Measurements from ENCODE around the gene STARD5. TPM values are rescaled to one million over a fixed set of nuclear protein-coding genes. Genes with fewer than 3 reads are reported as not detected.

STARD5 gene
- total RNA-seq, 1 donor from 2014 or later, result 2.4 TPM

DNA sequence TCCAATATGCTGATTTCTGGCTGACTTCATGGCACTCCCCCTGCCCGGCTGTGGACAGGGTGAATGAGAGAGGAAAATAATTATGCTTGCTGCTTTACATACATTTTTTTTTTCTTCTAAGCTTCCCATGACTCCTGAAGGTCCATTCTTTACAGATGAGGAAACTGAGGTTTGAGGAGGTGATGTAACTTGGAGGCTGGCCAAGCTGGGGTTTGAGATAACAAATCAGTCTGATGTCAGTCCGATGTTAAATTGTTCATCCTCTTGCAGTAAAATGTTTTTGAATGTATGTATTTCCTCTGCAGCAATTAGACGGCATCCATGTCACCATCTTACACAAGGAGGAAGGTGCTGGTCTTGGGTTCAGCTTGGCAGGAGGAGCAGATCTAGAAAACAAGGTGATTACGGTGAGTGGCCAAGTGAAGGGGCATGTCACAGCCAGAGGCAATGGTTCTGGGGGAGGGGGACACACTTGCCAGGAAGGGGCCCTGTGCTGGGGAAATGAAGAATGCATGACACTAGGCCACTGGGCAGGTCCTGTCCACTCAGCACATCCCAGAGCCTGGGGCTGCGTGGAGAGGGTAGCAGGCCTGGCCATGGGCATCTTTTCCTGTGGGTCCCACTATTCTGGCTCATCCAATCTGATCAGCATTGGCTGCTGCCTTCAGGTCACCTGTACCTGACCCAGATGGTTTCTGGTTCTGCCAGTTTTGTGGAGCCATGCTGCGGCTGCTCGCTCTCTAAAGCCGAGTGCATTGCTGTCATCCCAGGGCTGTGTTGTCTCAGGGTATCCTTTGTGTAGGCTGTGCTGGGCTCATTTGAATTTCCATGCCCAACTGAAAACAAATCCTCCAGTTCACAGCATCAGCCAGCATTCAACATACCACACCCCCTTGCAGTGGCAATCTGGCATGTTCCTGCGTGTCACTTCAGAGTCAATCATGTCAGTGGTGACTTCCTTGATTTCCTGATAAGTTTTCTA, 20.4 kb downstream of the STARD5 start:
- TF ChIP-seq CTCF (conservative IDR thresholded peaks at IDR 0.05), result no peak
- H3K27me3 Mint-ChIP-seq (ENCODE audit: low read depth), result no peaks in the 10 kb centered on the region
- peak overlapping the region; percentile 97 for H3K27ac Mint-ChIP-seq (ENCODE audit: unreplicated experiment)
- no peak overlapping the region for H3K4me3 Mint-ChIP-seq
- no peaks in the 10 kb centered on the region for H3K9me3 Mint-ChIP-seq
- peaks cover 17% of the 10 kb centered on the region for H3K4me1 Mint-ChIP-seq
- H3K36me3 Mint-ChIP-seq (ENCODE audit: low read depth), result no peaks in the 10 kb centered on the region
- no peak for DNase-seq (ENCODE audit: low read depth, low spot score)

- no peak for TF ChIP-seq CTCF (conservative IDR thresholded peaks at IDR 0.05)
- no peak overlapping the region for H3K4me3 Mint-ChIP-seq
- peaks cover 17% of the 10 kb centered on the region for H3K4me1 Mint-ChIP-seq
- no peaks in the 10 kb centered on the region for H3K36me3 Mint-ChIP-seq (ENCODE audit: low read depth)
- no peak for DNase-seq (ENCODE audit: low read depth, low spot score)
- H3K9me3 Mint-ChIP-seq, result no peaks in the 10 kb centered on the region
- no peaks in the 10 kb centered on the region for H3K27me3 Mint-ChIP-seq (ENCODE audit: low read depth)
- no peak overlapping the region for H3K27ac Mint-ChIP-seq (ENCODE audit: unreplicated experiment)
Observed at GRCh38 chr15:81302701-81303109, 21.2 kb downstream of the STARD5 start.

GRCh38 chr15:81301815-81302399, 22.0 kb downstream of the STARD5 start:
- Mint-ChIP-seq H3K27ac (ENCODE audit: unreplicated experiment) (no peak overlapping the region), H3K36me3 (ENCODE audit: low read depth) (no peaks in the 10 kb centered on the region), H3K4me3 (no peak overlapping the region), H3K27me3 (ENCODE audit: low read depth) (no peaks in the 10 kb centered on the region), H3K4me1 (peaks cover 17% of the 10 kb centered on the region), H3K9me3 (no peaks in the 10 kb centered on the region)
- no peak for TF ChIP-seq CTCF (conservative IDR thresholded peaks at IDR 0.05)
- no peak for DNase-seq (ENCODE audit: low read depth, low spot score)

DNA sequence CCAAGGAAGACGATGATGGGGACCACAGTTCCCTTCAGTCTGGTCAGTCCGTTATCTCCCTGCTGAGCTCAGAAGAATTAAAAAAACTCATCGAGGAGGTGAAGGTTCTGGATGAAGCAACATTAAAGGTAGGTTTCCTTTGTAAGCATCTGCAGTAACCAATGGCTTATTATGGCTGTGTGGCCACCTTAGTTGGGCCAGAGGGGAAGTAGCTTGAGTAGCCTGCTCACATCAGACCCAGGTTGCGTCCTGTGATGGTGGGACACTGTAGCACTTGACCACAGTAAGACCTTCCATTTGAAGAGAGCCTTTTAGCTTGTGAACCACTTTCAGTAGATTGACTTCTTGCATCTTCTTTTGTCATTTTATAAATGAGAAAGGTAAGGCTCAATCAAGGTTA, 22.6 kb downstream of the STARD5 start:
- Mint-ChIP-seq H3K27ac (ENCODE audit: unreplicated experiment) (no peak overlapping the region), H3K36me3 (ENCODE audit: low read depth) (no peaks in the 10 kb centered on the region), H3K9me3 (no peaks in the 10 kb centered on the region), H3K4me3 (no peak overlapping the region), H3K27me3 (ENCODE audit: low read depth) (no peaks in the 10 kb centered on the region), H3K4me1 (peaks cover 21% of the 10 kb centered on the region)
- DNase-seq (ENCODE audit: low read depth, low spot score), result no peak
- no peak for TF ChIP-seq CTCF (conservative IDR thresholded peaks at IDR 0.05)

GRCh38 chr15:81299630-81300273, 24.2 kb downstream of the STARD5 start:
- Mint-ChIP-seq H3K4me3 (no peak overlapping the region), H3K27ac (ENCODE audit: unreplicated experiment) (no peak overlapping the region), H3K27me3 (ENCODE audit: low read depth) (no peaks in the 10 kb centered on the region), H3K9me3 (no peaks in the 10 kb centered on the region), H3K36me3 (ENCODE audit: low read depth) (no peaks in the 10 kb centered on the region), H3K4me1 (peaks cover 26% of the 10 kb centered on the region)
- TF ChIP-seq CTCF (conservative IDR thresholded peaks at IDR 0.05), result no peak
- DNase-seq (ENCODE audit: low read depth, low spot score), result no peak
